ENCODE results near the gene PEX26.

- TF ChIP-seq CTCF (IDR thresholded peaks at IDR 0.05; ENCODE audit: extremely low read depth in 1 of 2, insufficient read depth in 1 of 2, low read depth in 1 of 2, low read length in 2 of 2) (no peak), POLR2AphosphoS5 (IDR thresholded peaks at IDR 0.05; ENCODE audit: insufficient read depth, low read depth, low read length) (no peak), POLR2A (IDR thresholded peaks at IDR 0.05; ENCODE audit: low read depth, low read length) (no peak), MAX (IDR thresholded peaks at IDR 0.05; ENCODE audit: insufficient read depth, insufficient read length) (no peak), JUN (IDR thresholded peaks at IDR 0.05; ENCODE audit: borderline replicate concordance, insufficient read depth, insufficient read length, low read depth) (no peak), FOS (IDR thresholded peaks at IDR 0.05; ENCODE audit: borderline replicate concordance, insufficient read depth, low read length) (no peak), EZH2 (IDR thresholded peaks at IDR 0.05; ENCODE audit: borderline replicate concordance, low read depth, low read length, severe bottlenecking) (no peak), MYC (IDR thresholded peaks at IDR 0.05; ENCODE audit: low read depth, low read length) (no peak)
These were observed 4.3 kb upstream of the PEX26 start for GRCh38 chr22:18073467-18073866.

Measured in endothelial cell of umbilical vein (primary cell).